Panc1 (cell line): ENCODE data around the gene NOS1AP. TPM values are rescaled to one million over a fixed set of nuclear protein-coding genes. Genes with fewer than 3 reads are reported as not detected.
"Not testable (repeated sequence)": the region's sequence is repeated elsewhere in the genome, so short reads cannot be mapped to it uniquely, and the experiment has no call there.

Experiments used
- ATAC-seq: fragments of 200-7000 bp; cut with Tn5 transposase; 2 replicates; pipeline ENCODE4 v1.9.1; 2020; ENCODE audit warnings: mild to moderate bottlenecking, moderate library complexity
- BruUV-seq: library from RNA; stranded (reverse); fragments of 400-500 nt; replicated peaks from 2 replicates; lab custom pipeline; 2021; lab: Mats Ljungman, UMichigan
- CTCF ChIA-PET: fragments of 300-600 bp; sonication (Branson Sonifier 250); formaldehyde crosslinking; loops from one replicate; lab custom pipeline; 2022; ENCODE audit warnings: antibody characterized with exemption; lab: Charles Lee
- POLR2A ChIA-PET: fragments of 300-600 bp; sonication (Branson Sonifier 250); formaldehyde crosslinking; loops from one replicate; lab custom pipeline; 2022; ENCODE audit warnings: antibody characterized with exemption; lab: Charles Lee
- DNase-seq: peaks from one replicate; pipeline ENCODE4 v3.0.0-alpha.2; 2010; ENCODE audit warnings: low read depth, low spot score
- H3K27ac ChIP-seq: 2 replicates; pipeline ENCODE4 v1.5.1; 2011; ENCODE audit warnings: mild to moderate bottlenecking, low read length, inconsistent platforms
- H3K27me3 ChIP-seq: fragments of 200-500 bp; sonication (Bioruptor generic); 2 replicates; pipeline ENCODE4 v1.6.0; 2014; ENCODE audit warnings: low read length, inconsistent platforms; ENCODE audit not compliant: control insufficient read depth, insufficient read depth
- H3K36me3 ChIP-seq: fragments of 200-500 bp; sonication (Bioruptor generic); 2 replicates; pipeline ENCODE4 v1.5.1; 2014; ENCODE audit warnings: inconsistent platforms, mild to moderate bottlenecking, low read length, moderate library complexity; ENCODE audit not compliant: control insufficient read depth, insufficient read depth
- H3K4me1 ChIP-seq: 2 replicates; pipeline ENCODE4 v1.5.1; 2011; ENCODE audit warnings: inconsistent platforms, mild to moderate bottlenecking, low read length, moderate library complexity; ENCODE audit not compliant: control insufficient read depth, insufficient read depth
- H3K4me3 ChIP-seq, 2 experiments: 2 replicates each; pipeline ENCODE4 v1.5.1; 2011 to 2012; ENCODE audit warnings: low read depth in 2 of 2, low read length in 2 of 2, mild to moderate bottlenecking in 2 of 2, inconsistent platforms in 1 of 2, moderate library complexity in 1 of 2
- H3K9me3 ChIP-seq: fragments of 200-500 bp; sonication (Bioruptor generic); 2 replicates; pipeline ENCODE4 v1.5.1; 2014; ENCODE audit warnings: low read depth, mild to moderate bottlenecking, inconsistent platforms, low read length, moderate library complexity; ENCODE audit not compliant: control insufficient read depth, insufficient read depth
- POLR2AphosphoS5 ChIP-seq: IDR thresholded peaks from 2 replicates; pipeline ENCODE4 v1.6.1; 2012; ENCODE audit warnings: mild to moderate bottlenecking, low read depth, low read length, moderate library complexity
- SIN3A ChIP-seq: IDR thresholded peaks from 2 replicates; pipeline ENCODE4 v1.6.1; 2012; ENCODE audit warnings: low read depth, mild to moderate bottlenecking, low read length, moderate library complexity, borderline replicate concordance; ENCODE audit not compliant: insufficient read depth
- TCF7L2 ChIP-seq: IDR thresholded peaks from 2 replicates; pipeline ENCODE4 v1.6.1; 2011; ENCODE audit warnings: mild to moderate bottlenecking, low read depth, low read length, inconsistent platforms
- in situ Hi-C: cut with HindIII; loops from 2 replicates; pipeline ENCODE4 v1.10.0; 2016; ENCODE audit warnings: low sequenced_read_pairs, low pct_unique_long_range_greater_than_20kb
- intact Hi-C: fragments of 100-400 bp; cut with micrococcal nuclease; formaldehyde crosslinking; loops from one replicate; pipeline ENCODE4 v1.10.0; 2022; ENCODE audit not compliant: unreplicated experiment
- total RNA-seq: library from RNA; stranded (reverse); gene quantifications from one replicate; pipeline ENCODE4 v1.2.1, GENCODE V29; 2021; ENCODE audit not compliant: unreplicated experiment
- TF ChIP-seq, protein P1 (sequence below), 2 experiments: IDR thresholded peaks; 2 replicates each; pipeline ENCODE4 v1.6.1; 2011 to 2012; ENCODE audit warnings: low read depth in 2 of 2, control low read depth in 1 of 2, low read length in 1 of 2, mild to moderate bottlenecking in 1 of 2, moderate library complexity in 1 of 2; ENCODE audit not compliant: insufficient read depth in 1 of 2
- TF ChIP-seq, protein P2 (sequence below): fragments of 450-650 bp; IDR thresholded peaks from 2 replicates; pipeline ENCODE4 v1.5.1; 2017; ENCODE audit warnings: mild to moderate bottlenecking

Gene NOS1AP
- total RNA-seq, 1 experiment from 2014 or later, result 27.9 TPM

DNA sequence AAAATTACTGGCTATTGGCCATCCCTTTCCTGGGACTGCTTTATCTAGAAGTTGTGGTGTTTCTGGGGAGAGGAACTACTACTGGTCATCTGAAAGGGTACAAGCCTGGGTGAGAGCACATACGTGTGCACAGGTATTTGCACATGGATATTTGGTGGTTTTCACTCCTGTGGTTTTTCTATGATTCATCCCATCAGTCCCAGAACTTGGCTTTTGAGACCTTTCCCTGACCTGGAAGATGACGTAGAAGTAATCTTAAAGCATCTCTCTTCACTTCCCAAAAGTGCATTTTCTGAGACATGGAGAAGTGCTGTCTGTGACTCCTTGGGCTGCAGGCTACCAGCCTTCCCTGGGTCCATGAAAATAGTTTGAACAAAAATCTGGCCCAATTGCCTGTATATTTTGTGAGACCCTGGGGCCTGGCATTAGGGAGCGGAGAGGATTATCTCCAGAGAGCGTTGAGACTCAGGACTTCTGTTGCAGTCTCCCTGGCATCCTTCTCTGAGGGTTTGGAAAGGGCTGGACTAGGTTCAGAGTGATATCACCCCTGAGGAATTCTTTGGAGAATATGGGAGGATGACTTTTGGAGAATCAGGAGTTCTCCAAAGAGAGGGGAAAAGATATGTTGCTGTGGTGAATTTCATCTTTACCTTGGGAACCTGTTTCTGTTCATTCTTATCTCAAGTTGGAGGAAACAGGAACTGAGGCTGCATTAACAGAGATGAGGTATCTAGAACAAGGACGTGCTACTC, 130.8 kb downstream of the NOS1AP start:
- H3K4me1 ChIP-seq, result peaks cover 81% of the 10 kb centered on the region
- CTCF ChIA-PET, result no interaction called here
- H3K4me3 ChIP-seq, result no peak overlapping the region
- no peaks in the 10 kb centered on the region for H3K27me3 ChIP-seq
- H3K36me3 ChIP-seq, result no peaks in the 10 kb centered on the region
- TF ChIP-seq TCF7L2 (no peak), POLR2AphosphoS5 (no peak), SIN3A (no peak)
- TF ChIP-seq, protein P1, sequence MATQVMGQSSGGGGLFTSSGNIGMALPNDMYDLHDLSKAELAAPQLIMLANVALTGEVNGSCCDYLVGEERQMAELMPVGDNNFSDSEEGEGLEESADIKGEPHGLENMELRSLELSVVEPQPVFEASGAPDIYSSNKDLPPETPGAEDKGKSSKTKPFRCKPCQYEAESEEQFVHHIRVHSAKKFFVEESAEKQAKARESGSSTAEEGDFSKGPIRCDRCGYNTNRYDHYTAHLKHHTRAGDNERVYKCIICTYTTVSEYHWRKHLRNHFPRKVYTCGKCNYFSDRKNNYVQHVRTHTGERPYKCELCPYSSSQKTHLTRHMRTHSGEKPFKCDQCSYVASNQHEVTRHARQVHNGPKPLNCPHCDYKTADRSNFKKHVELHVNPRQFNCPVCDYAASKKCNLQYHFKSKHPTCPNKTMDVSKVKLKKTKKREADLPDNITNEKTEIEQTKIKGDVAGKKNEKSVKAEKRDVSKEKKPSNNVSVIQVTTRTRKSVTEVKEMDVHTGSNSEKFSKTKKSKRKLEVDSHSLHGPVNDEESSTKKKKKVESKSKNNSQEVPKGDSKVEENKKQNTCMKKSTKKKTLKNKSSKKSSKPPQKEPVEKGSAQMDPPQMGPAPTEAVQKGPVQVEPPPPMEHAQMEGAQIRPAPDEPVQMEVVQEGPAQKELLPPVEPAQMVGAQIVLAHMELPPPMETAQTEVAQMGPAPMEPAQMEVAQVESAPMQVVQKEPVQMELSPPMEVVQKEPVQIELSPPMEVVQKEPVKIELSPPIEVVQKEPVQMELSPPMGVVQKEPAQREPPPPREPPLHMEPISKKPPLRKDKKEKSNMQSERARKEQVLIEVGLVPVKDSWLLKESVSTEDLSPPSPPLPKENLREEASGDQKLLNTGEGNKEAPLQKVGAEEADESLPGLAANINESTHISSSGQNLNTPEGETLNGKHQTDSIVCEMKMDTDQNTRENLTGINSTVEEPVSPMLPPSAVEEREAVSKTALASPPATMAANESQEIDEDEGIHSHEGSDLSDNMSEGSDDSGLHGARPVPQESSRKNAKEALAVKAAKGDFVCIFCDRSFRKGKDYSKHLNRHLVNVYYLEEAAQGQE (IDR thresholded peaks at IDR 0.05; ENCODE audit: insufficient read depth in 1 of 2, low read depth in 2 of 2, low read length in 1 of 2), result no peak
- TF ChIP-seq, protein P2, sequence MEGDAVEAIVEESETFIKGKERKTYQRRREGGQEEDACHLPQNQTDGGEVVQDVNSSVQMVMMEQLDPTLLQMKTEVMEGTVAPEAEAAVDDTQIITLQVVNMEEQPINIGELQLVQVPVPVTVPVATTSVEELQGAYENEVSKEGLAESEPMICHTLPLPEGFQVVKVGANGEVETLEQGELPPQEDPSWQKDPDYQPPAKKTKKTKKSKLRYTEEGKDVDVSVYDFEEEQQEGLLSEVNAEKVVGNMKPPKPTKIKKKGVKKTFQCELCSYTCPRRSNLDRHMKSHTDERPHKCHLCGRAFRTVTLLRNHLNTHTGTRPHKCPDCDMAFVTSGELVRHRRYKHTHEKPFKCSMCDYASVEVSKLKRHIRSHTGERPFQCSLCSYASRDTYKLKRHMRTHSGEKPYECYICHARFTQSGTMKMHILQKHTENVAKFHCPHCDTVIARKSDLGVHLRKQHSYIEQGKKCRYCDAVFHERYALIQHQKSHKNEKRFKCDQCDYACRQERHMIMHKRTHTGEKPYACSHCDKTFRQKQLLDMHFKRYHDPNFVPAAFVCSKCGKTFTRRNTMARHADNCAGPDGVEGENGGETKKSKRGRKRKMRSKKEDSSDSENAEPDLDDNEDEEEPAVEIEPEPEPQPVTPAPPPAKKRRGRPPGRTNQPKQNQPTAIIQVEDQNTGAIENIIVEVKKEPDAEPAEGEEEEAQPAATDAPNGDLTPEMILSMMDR, result no peak
- in situ Hi-C loops, result no loop called here
- no peaks in the 10 kb centered on the region for H3K9me3 ChIP-seq
- H3K27ac ChIP-seq, result peak overlapping the region; percentile 72
- intact Hi-C loops, result no loop called here
- no TSS peak for BruUV-seq
- DNase-seq, result no peak
- POLR2A ChIA-PET, result no interaction called here
- ATAC-seq, result no peak

DNA sequence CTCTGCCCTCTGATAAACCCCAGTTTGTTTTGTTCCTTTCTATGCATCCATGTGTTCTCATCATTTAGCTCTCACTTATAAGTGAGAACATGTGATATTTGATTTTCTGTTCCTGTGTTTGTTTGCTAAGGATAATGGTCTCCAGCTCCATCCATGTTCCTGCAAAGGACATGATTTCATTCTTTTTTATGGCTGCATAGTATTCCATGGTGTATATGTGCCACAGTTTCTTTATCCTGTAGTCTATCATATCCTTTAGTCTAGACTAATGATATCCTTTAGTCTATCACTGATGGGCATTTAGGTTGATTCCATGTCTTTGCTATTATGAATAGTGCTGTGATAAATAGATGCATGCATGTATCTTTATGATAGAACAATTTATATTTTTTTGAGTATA, 131.6 kb downstream of the NOS1AP start:
- H3K27me3 ChIP-seq, CTCF ChIA-PET, H3K9me3 ChIP-seq, BruUV-seq, ATAC-seq, in situ Hi-C loops, H3K27ac ChIP-seq, DNase-seq, POLR2A ChIA-PET, H3K4me3 ChIP-seq, H3K36me3 ChIP-seq, intact Hi-C loops: not testable (repeated sequence)
- peaks cover 81% of the 10 kb centered on the region for H3K4me1 ChIP-seq

DNA sequence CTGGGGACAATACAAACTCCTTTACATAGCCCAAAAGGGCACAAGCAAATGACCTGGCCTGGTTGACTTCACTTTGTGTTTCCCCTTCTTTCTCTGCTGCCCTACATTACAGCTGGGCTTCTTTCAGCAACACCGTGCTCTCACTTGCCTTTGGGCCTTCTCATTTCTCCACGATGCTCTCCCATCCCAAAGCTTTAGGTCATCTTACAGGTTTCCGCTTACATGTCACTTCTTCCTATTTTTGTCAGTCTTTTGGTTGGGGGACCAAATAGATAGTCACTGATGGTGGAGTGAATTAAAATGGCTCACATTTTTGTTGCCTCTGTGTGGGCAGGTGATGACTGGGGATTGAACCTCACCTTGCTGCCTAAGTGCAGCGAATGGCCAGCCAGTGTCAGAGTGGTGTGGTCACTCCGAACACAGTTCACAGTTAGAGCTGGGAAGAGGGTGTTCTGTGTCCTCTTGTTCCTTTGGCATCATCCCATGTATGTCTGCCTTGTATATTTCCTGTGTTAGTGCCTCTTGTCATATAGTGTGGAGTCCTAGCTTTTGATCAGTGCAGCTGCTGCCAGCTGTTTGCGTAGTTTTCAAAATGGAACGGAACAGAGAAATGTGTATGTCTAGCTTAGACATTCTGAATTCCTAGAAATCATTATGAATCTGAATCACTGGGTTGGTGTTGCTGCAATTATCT, 134.8 kb downstream of the NOS1AP start:
- TF ChIP-seq POLR2AphosphoS5 (no peak), TCF7L2 (no peak), SIN3A (no peak)
- TF ChIP-seq, protein P2, result no peak
- TF ChIP-seq, protein P1 (IDR thresholded peaks at IDR 0.05; ENCODE audit: insufficient read depth in 1 of 2, low read depth in 2 of 2, low read length in 1 of 2), result no peak
- in situ Hi-C loops, result no loop called here
- Histone ChIP-seq H3K4me1 (peaks cover 80% of the 10 kb centered on the region), H3K4me3 (no peak overlapping the region), H3K9me3 (no peaks in the 10 kb centered on the region), H3K36me3 (no peaks in the 10 kb centered on the region), H3K27ac (peak overlapping the region; percentile 98), H3K27me3 (no peaks in the 10 kb centered on the region)
- POLR2A ChIA-PET, result no interaction called here
- BruUV-seq, result no TSS peak
- intact Hi-C loops, result no loop called here
- DNase-seq, result no peak
- ATAC-seq, result no peak
- CTCF ChIA-PET, result no interaction called here
